Epithelial cell of proximal tubule (primary cell): Measurements from ENCODE around the gene OSBPL5. TPM values are rescaled to one million over a fixed set of nuclear protein-coding genes. Genes with fewer than 3 reads are reported as not detected.
A peak's percentile ranks its signal among the peaks of the same experiment; 100 is the strongest.

Experiments used
- DNase-seq: peaks from one replicate; pipeline ENCODE4 v3.0.0-alpha.2; 2011; ENCODE audit warnings: low read depth
- H3K4me3 ChIP-seq: 2 replicates; pipeline ENCODE4 v1.5.1; 2011; ENCODE audit warnings: low read depth, mild to moderate bottlenecking, low read length
- total RNA-seq: library from RNA; depleted of rRNA; stranded (reverse); fragments of >200 nt; gene quantifications from 2 replicates; pipeline ENCODE4 v1.2.3, GENCODE V29; 2015
- TF ChIP-seq, protein P1 (sequence below): conservative IDR thresholded peaks from 2 replicates; pipeline ENCODE4 v1.5.1; 2012; ENCODE audit warnings: low read depth, mild to moderate bottlenecking, low read length

Gene OSBPL5
- total RNA-seq, result 8.9 and 25.3 TPM in 2 replicates

- H3K4me3 ChIP-seq, result peak within 1 kb of the TSS; percentile 73
- DNase-seq, result no peak
- TF ChIP-seq, protein P1, sequence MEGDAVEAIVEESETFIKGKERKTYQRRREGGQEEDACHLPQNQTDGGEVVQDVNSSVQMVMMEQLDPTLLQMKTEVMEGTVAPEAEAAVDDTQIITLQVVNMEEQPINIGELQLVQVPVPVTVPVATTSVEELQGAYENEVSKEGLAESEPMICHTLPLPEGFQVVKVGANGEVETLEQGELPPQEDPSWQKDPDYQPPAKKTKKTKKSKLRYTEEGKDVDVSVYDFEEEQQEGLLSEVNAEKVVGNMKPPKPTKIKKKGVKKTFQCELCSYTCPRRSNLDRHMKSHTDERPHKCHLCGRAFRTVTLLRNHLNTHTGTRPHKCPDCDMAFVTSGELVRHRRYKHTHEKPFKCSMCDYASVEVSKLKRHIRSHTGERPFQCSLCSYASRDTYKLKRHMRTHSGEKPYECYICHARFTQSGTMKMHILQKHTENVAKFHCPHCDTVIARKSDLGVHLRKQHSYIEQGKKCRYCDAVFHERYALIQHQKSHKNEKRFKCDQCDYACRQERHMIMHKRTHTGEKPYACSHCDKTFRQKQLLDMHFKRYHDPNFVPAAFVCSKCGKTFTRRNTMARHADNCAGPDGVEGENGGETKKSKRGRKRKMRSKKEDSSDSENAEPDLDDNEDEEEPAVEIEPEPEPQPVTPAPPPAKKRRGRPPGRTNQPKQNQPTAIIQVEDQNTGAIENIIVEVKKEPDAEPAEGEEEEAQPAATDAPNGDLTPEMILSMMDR, result no peak
Measured at GRCh38 chr11:3165152-3165705, at the start of gene OSBPL5. Gene OSBPL5, minus strand, starts transcription at chr11:3165310. Its CDS starts 36,162 bp downstream, at chr11:3129148.

DNA sequence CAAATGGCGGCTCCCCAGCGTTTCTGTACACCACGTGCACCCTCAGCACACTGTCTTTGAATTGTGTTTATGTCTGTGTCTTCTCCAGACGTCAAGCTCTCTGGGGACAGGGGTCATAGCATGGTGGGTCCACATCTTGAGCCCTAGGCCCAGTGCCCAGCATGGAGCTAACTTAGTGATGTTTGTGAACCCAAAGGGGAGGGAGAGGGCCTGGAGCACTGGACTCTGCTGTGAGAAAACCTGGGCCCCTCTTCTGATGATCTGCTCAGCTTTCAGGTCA is 49.2 kb upstream of the OSBPL5 start:
- TF ChIP-seq, protein P1, result no peak
- DNase-seq, result no peak
- no peak overlapping the region for H3K4me3 ChIP-seq

GRCh38 chr11:3213659-3214419 is 48.7 kb upstream of the OSBPL5 start:
- no peak overlapping the region for H3K4me3 ChIP-seq
- DNase-seq, result no peak
- TF ChIP-seq, protein P1, result no peak

DNA sequence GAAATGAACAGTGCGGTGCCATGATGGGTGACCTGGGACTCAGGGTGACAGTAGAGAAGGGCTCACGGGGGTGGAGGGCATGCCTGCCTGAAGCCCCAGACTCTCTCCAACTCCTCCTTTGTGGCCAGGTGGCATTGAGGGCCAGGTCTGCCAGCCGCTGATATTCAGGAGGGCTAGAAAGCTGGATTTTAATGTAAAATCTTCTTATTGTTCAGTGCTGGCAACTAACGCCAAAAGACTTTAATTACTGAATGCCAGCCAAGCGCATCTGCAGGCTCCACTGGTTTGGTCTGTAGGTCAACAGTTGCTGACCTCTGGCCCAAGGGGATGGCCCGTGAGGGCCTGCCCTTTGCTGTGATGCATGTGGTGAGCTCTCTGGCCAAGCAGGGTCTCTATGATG is 43.2 kb upstream of the OSBPL5 start:
- H3K4me3 ChIP-seq, result no peak overlapping the region
- DNase-seq, result no peak
- TF ChIP-seq, protein P1, result no peak

GRCh38 chr11:3207526-3208189 is 42.5 kb upstream of the OSBPL5 start:
- no peak overlapping the region for H3K4me3 ChIP-seq
- no peak for DNase-seq
- TF ChIP-seq, protein P1, result no peak

- TF ChIP-seq, protein P1, result no peak
- no peak overlapping the region for H3K4me3 ChIP-seq
Measured at GRCh38 chr11:3206922-3207204, 41.8 kb upstream of the OSBPL5 start.

More at GRCh38 chr11:3206922-3207204, 41.8 kb upstream of the OSBPL5 start:
- DNase-seq, result no peak
